ENCODE results near the gene TP53RK. TPM values are rescaled to one million over a fixed set of nuclear protein-coding genes. Genes with fewer than 3 reads are reported as not detected.

TP53RK gene
- total RNA-seq, 1 experiment from 2014 or later = 21.5 TPM

GRCh38 chr20:46639587-46639986, 49.7 kb downstream of the TP53RK start:
- Mint-ChIP-seq H3K27me3 (ENCODE audit: low read depth) (peaks cover 2% of the 10 kb centered on the region; the same call in 1 of the 2 replicates), H3K9me3 (no peaks in the 10 kb centered on the region; a peak in 1 of 5 replicates), H3K4me1 (peaks cover 35 to 40% of the 10 kb centered on the region in 2 experiments), H3K4me3 (no peak overlapping the region), H3K36me3 (ENCODE audit: insufficient read depth in 1 of 3, low read depth in 3 of 3) (peaks cover 1 to 6% (median 2%) of the 10 kb centered on the region in 3 experiments; a peak in 4 of 7 replicates), H3K27ac (no peak overlapping the region; a peak in 2 of 7 replicates)
- Histone ChIP-seq H3T11ph (ENCODE audit: low read length) (no peak overlapping the region), H3K9me3 (ENCODE audit: control insufficient read depth, low read depth, low read length) (no peaks in the 10 kb centered on the region), H2BK20ac (ENCODE audit: low read depth, low read length, poor library complexity, severe bottlenecking) (no peak overlapping the region), H2AK5ac (ENCODE audit: insufficient read length, low read length) (no peak overlapping the region), H2BK120ac (ENCODE audit: low read depth, low read length, poor library complexity, severe bottlenecking) (no peak overlapping the region), H4K20me1 (ENCODE audit: control insufficient read depth, insufficient read depth, insufficient read length) (peaks cover 3% of the 10 kb centered on the region), H3K14ac (ENCODE audit: insufficient read depth, low read length) (no peak overlapping the region), H2AFZ (ENCODE audit: low read length) (no peak overlapping the region), H3K27ac (ENCODE audit: insufficient read length, low read depth, low read length) (no peak overlapping the region), H2BK5ac (ENCODE audit: insufficient read length, low read length) (no peak overlapping the region), H3K18ac (ENCODE audit: insufficient read length, low read depth, low read length) (no peak overlapping the region), H4K8ac (replicated peaks; ENCODE audit: insufficient read length, low read depth, low read length) (no peak overlapping the region), H3K4me1 (ENCODE audit: insufficient read depth, low read length) (no peaks in the 10 kb centered on the region), H4K91ac (ENCODE audit: insufficient read length, low read depth, low read length) (no peak overlapping the region), H3K27me3 (ENCODE audit: insufficient read depth, low read length) (no peaks in the 10 kb centered on the region), H2BK15ac (ENCODE audit: low read depth, low read length) (no peak overlapping the region), H3K79me2 (ENCODE audit: insufficient read depth, low read length) (no peaks in the 10 kb centered on the region), H3K9ac (ENCODE audit: extremely low read depth, insufficient read length, low read length) (no peak overlapping the region), H2BK12ac (ENCODE audit: insufficient read length, low read depth, low read length) (no peak overlapping the region), H4K5ac (ENCODE audit: insufficient read length, low read depth, low read length) (no peak overlapping the region), H3K4me2 (ENCODE audit: insufficient read depth, insufficient read length, low read length) (no peak overlapping the region), H3K23ac (ENCODE audit: insufficient read length, low read depth, low read length) (no peak overlapping the region), H3K56ac (ENCODE audit: insufficient read length, low read depth, low read length) (no peak overlapping the region), H3K4ac (ENCODE audit: low read depth, low read length) (no peak overlapping the region), H3K79me1 (ENCODE audit: insufficient read depth, low read depth, low read length, poor library complexity, severe bottlenecking) (no peaks in the 10 kb centered on the region), H3K23me2 (ENCODE audit: insufficient read length, low read depth, low read length, poor library complexity, severe bottlenecking) (no peaks in the 10 kb centered on the region)
- no peak for TF ChIP-seq CTCF (conservative IDR thresholded peaks at IDR 0.05)
- DNase-seq = no peak
- no CpG with 5 or more reads among the region's 3 CpGs for WGBS (ENCODE audit: extremely low coverage, insufficient read length, low lambda C conversion rate)
